Stimulated activated CD4-positive, alpha-beta T cell treated with anti-CD3 and anti-CD28 coated beads, Interleukin-4, amount 100 ng/mL, for 1 hour (primary cell): ENCODE data around the gene SH3PXD2B.
"Not testable (repeated sequence)": the region's sequence is repeated elsewhere in the genome, so short reads cannot be mapped to it uniquely, and the experiment has no call there.

Source experiments
- DNase-seq: peaks from one replicate; pipeline ENCODE4 v3.0.0-alpha.2; 2020

The SH3PXD2B gene

GRCh38 chr5:172362755-172363154, 91.6 kb downstream of the SH3PXD2B start:
- no peak for DNase-seq

- DNase-seq = no peak
Observed at GRCh38 chr5:172361566-172362238, 92.6 kb downstream of the SH3PXD2B start.

- no peak for DNase-seq
Observed at GRCh38 chr5:172358345-172358744, 96.0 kb downstream of the SH3PXD2B start.

- DNase-seq = no peak
Observed at GRCh38 chr5:172356527-172356926, 97.8 kb downstream of the SH3PXD2B start.

GRCh38 chr5:172356047-172356446, 98.3 kb downstream of the SH3PXD2B start:
- no peak for DNase-seq

GRCh38 chr5:172353846-172354245, 100.5 kb downstream of the SH3PXD2B start:
- no peak for DNase-seq

- no peak for DNase-seq
Observed at GRCh38 chr5:172353271-172353812, 101.0 kb downstream of the SH3PXD2B start.

- DNase-seq = not testable (repeated sequence)
Observed at GRCh38 chr5:172352526-172352925, 101.8 kb downstream of the SH3PXD2B start.

GRCh38 chr5:172351240-172351778, 103.0 kb downstream of the SH3PXD2B start:
- DNase-seq = no peak

- DNase-seq = no peak
Observed at GRCh38 chr5:172350212-172351181, 103.8 kb downstream of the SH3PXD2B start.

GRCh38 chr5:172348733-172349132, 105.6 kb downstream of the SH3PXD2B start:
- not testable (repeated sequence) for DNase-seq

GRCh38 chr5:172348084-172348483, 106.2 kb downstream of the SH3PXD2B start:
- DNase-seq = no peak

- no peak for DNase-seq
Observed at GRCh38 chr5:172347496-172348052, 106.8 kb downstream of the SH3PXD2B start.

GRCh38 chr5:172345881-172346280, 108.4 kb downstream of the SH3PXD2B start:
- no peak for DNase-seq

GRCh38 chr5:172344855-172345409, 109.4 kb downstream of the SH3PXD2B start:
- no peak for DNase-seq

GRCh38 chr5:172343741-172344140, 110.6 kb downstream of the SH3PXD2B start:
- no peak for DNase-seq

GRCh38 chr5:172342918-172343317, 111.4 kb downstream of the SH3PXD2B start:
- no peak for DNase-seq

GRCh38 chr5:172339264-172340180, 114.8 kb downstream of the SH3PXD2B start:
- no peak for DNase-seq

- DNase-seq = no peak
Observed at GRCh38 chr5:172336676-172337285, 117.5 kb downstream of the SH3PXD2B start.

GRCh38 chr5:172336264-172336663, 118.1 kb downstream of the SH3PXD2B start:
- DNase-seq = no peak

- no peak for DNase-seq
Observed at GRCh38 chr5:172335721-172336120, 118.6 kb downstream of the SH3PXD2B start.
